H1 (cell line): ENCODE measurements around the gene SYNRG. TPM values are rescaled to one million over a fixed set of nuclear protein-coding genes. Genes with fewer than 3 reads are reported as not detected.
A peak's percentile ranks its signal among the peaks of the same experiment; 100 is the strongest.

Source experiments
- CTCF ChIA-PET: fragments of 300-600 bp; sonication (Branson Sonifier 250); formaldehyde crosslinking; loops from one replicate; lab custom pipeline; 2021; ENCODE audit not compliant: partially characterized antibody; lab: Charles Lee
- POLR2A ChIA-PET: fragments of 300-600 bp; sonication (Branson Sonifier 250); formaldehyde crosslinking; loops from one replicate; lab custom pipeline; 2021; ENCODE audit warnings: inconsistent platforms; ENCODE audit not compliant: partially characterized antibody; lab: Charles Lee
- DNase-seq, 2 experiments: peaks; one replicate each; pipeline versions ENCODE4 v3.0.0 to v3.0.0-alpha.2; 2010 to 2022; ENCODE audit warnings: low spot score in 2 of 2, low read depth in 1 of 2, mixed read lengths in 1 of 2
- FAIRE-seq: peaks from 2 replicates; lab custom pipeline; 2011; peaks lifted over from hg19 to GRCh38; lab: Jason Lieb, UNC
- H2AFZ ChIP-seq: 2 replicates; pipeline ENCODE4 v1.8.1; 2012; ENCODE audit warnings: low read length, inconsistent platforms
- H2AK5ac ChIP-seq: 2 replicates; pipeline ENCODE4 v1.6.1; 2013; ENCODE audit warnings: low read depth, low read length
- H2BK120ac ChIP-seq: replicated peaks from 2 replicates; pipeline ENCODE3; 2013; ENCODE audit warnings: low read depth, low read length, inconsistent platforms
- H2BK12ac ChIP-seq: 2 replicates; pipeline ENCODE4 v1.6.1; 2013; ENCODE audit warnings: low read depth, low read length
- H2BK15ac ChIP-seq: 2 replicates; pipeline ENCODE4 v1.6.1; 2013; ENCODE audit warnings: low read length
- H2BK20ac ChIP-seq: 2 replicates; pipeline ENCODE4 v1.6.1; 2013; ENCODE audit warnings: low read length
- H2BK5ac ChIP-seq: 2 replicates; pipeline ENCODE4 v1.6.1; 2013; ENCODE audit warnings: low read depth, low read length
- H3K14ac ChIP-seq: 2 replicates; pipeline ENCODE4 v1.6.1; 2013; ENCODE audit warnings: inconsistent platforms; ENCODE audit not compliant: insufficient read length
- H3K18ac ChIP-seq: 2 replicates; pipeline ENCODE4 v1.6.1; 2013; ENCODE audit warnings: low read length; ENCODE audit errors: extremely low read depth
- H3K23ac ChIP-seq: 2 replicates; pipeline ENCODE4 v1.6.1; 2013; ENCODE audit warnings: inconsistent platforms; ENCODE audit not compliant: insufficient read length
- H3K23me2 ChIP-seq: 2 replicates; pipeline ENCODE4 v1.6.1; 2013; ENCODE audit warnings: low read depth, low read length
- H3K27ac ChIP-seq: 2 replicates; pipeline ENCODE4 v1.6.1; 2011; ENCODE audit warnings: low read depth, low read length, inconsistent platforms
- H3K27me3 ChIP-seq, 4 experiments: replicated peaks in 1 of 4; 1 replicate in 1 of 4; 2 replicates in 3 of 4; pipeline versions ENCODE4 v1.6.1 to v1.8.1; 2011 to 2013; ENCODE audit warnings: low read length in 3 of 4, mild to moderate bottlenecking in 3 of 4, inconsistent platforms in 2 of 4, mixed read lengths in 2 of 4, moderate library complexity in 1 of 4; ENCODE audit not compliant: control insufficient read depth in 3 of 4, insufficient read depth in 3 of 4; ENCODE audit errors: extremely low read depth in 1 of 4
- H3K36me3 ChIP-seq, 4 experiments: 2 replicates each; pipeline versions ENCODE4 v1.6.1 to v1.8.1; 2011 to 2013; ENCODE audit warnings: mild to moderate bottlenecking in 4 of 4, low read length in 3 of 4, moderate library complexity in 2 of 4, control low read depth in 1 of 4, inconsistent platforms in 1 of 4; ENCODE audit not compliant: insufficient read depth in 4 of 4, control insufficient read depth in 2 of 4
- H3K4ac ChIP-seq: replicated peaks from 2 replicates; pipeline ENCODE3; 2013; ENCODE audit warnings: low read length, low read depth, mixed read lengths, inconsistent platforms; ENCODE audit not compliant: insufficient read length
- H3K4me1 ChIP-seq, 4 experiments: replicated peaks in 1 of 4; 1 replicate in 1 of 4; 2 replicates in 3 of 4; pipeline versions ENCODE4 v1.6.1 to v1.8.1; 2011 to 2013; ENCODE audit warnings: low read length in 3 of 4, inconsistent platforms in 2 of 4, mixed read lengths in 1 of 4; ENCODE audit not compliant: insufficient read depth in 4 of 4, control insufficient read depth in 3 of 4
- H3K4me2 ChIP-seq, 2 experiments: 2 replicates each; pipeline versions ENCODE4 v1.6.1 to v1.8.1; 2011 to 2013; ENCODE audit warnings: low read depth in 2 of 2, low read length in 2 of 2, control low read depth in 1 of 2, inconsistent platforms in 1 of 2, mild to moderate bottlenecking in 1 of 2; ENCODE audit not compliant: insufficient read depth in 1 of 2
- H3K4me3 ChIP-seq, 4 experiments: fragments of 200-600, 300-600 bp in 1 of 4; sonication (generic), shearing (Covaris generic), sonication (Bioruptor Twin) in 1 of 4; 2 replicates each; pipeline versions ENCODE4 v1.5.1 to v1.8.1; 2011 to 2016; ENCODE audit warnings: low read length in 4 of 4, low read depth in 3 of 4, control low read depth in 2 of 4, inconsistent platforms in 2 of 4, mild to moderate bottlenecking in 2 of 4, mixed read lengths in 1 of 4, moderate library complexity in 1 of 4; ENCODE audit not compliant: insufficient read depth in 2 of 4; ENCODE audit errors: extremely low read depth in 1 of 4
- H3K56ac ChIP-seq: replicated peaks from 2 replicates; pipeline ENCODE3; 2013; ENCODE audit warnings: low read depth, mild to moderate bottlenecking, mixed read lengths, low read length, inconsistent platforms; ENCODE audit not compliant: insufficient read length
- H3K79me1 ChIP-seq: 2 replicates; pipeline ENCODE4 v1.6.1; 2013; ENCODE audit warnings: low read depth, low read length, control low read depth
- H3K79me2 ChIP-seq, 2 experiments: 2 replicates each; pipeline versions ENCODE4 v1.6.1 to v1.8.1; 2012 to 2013; ENCODE audit warnings: low read length in 2 of 2, mild to moderate bottlenecking in 2 of 2, inconsistent platforms in 1 of 2; ENCODE audit not compliant: insufficient read depth in 2 of 2, control insufficient read depth in 1 of 2
- H3K9ac ChIP-seq, 4 experiments: replicated peaks in 1 of 4; 1 replicate in 1 of 4; 2 replicates in 3 of 4; pipeline versions ENCODE4 v1.6.1 to v1.8.1; 2011 to 2013; ENCODE audit warnings: low read depth in 3 of 4, low read length in 3 of 4, control low read depth in 2 of 4, mild to moderate bottlenecking in 2 of 4, moderate library complexity in 2 of 4, inconsistent platforms in 1 of 4; ENCODE audit errors: extremely low read depth in 1 of 4
- H3K9me3 ChIP-seq, 2 experiments: 2 replicates each; pipeline versions ENCODE4 v1.6.1 to v1.8.1; 2012 to 2013; ENCODE audit warnings: mild to moderate bottlenecking in 2 of 2, moderate library complexity in 2 of 2, control low read depth in 1 of 2, inconsistent platforms in 1 of 2, low read depth in 1 of 2, low read length in 1 of 2, mixed read lengths in 1 of 2; ENCODE audit not compliant: insufficient read depth in 2 of 2
- H4K20me1 ChIP-seq, 2 experiments: replicated peaks in 1 of 2; 2 replicates each; pipeline versions ENCODE3 to v1.8.1; 2011 to 2013; ENCODE audit warnings: inconsistent platforms in 2 of 2, low read length in 2 of 2, mild to moderate bottlenecking in 1 of 2; ENCODE audit not compliant: insufficient read depth in 2 of 2, control insufficient read depth in 1 of 2
- H4K5ac ChIP-seq: 2 replicates; pipeline ENCODE4 v1.6.1; 2013; ENCODE audit warnings: low read length, low read depth, mixed read lengths, inconsistent platforms; ENCODE audit not compliant: insufficient read length
- H4K8ac ChIP-seq: 2 replicates; pipeline ENCODE4 v1.8.0; 2013; ENCODE audit warnings: mild to moderate bottlenecking, moderate library complexity, low read length, inconsistent platforms; ENCODE audit not compliant: insufficient read depth; ENCODE audit errors: extremely low read depth
- H4K91ac ChIP-seq: replicated peaks from 2 replicates; pipeline ENCODE3; 2013; ENCODE audit warnings: low read length, mixed read lengths, inconsistent platforms; ENCODE audit not compliant: insufficient read length
- BACH1 ChIP-seq: IDR thresholded peaks from 2 replicates; pipeline ENCODE4 v1.6.1; 2012; ENCODE audit warnings: low read length, improper control_type of control experiment
- HDAC6 ChIP-seq: IDR thresholded peaks from one replicate; pipeline ENCODE4 v1.7.1; 2012; ENCODE audit warnings: low read depth, mild to moderate bottlenecking, inconsistent platforms, low read length, moderate library complexity
- KDM1A ChIP-seq: fragments of 200-600, 300-600 bp; sonication (generic); IDR thresholded peaks from 2 replicates; pipeline ENCODE4 v1.7.1; 2016; ENCODE audit warnings: mild to moderate bottlenecking, low read length, borderline replicate concordance
- MAFK ChIP-seq: IDR thresholded peaks from 2 replicates; pipeline ENCODE4 v1.6.1; 2012; ENCODE audit warnings: low read depth, mild to moderate bottlenecking, improper control_type of control experiment, low read length
- RFX5 ChIP-seq: IDR thresholded peaks from 2 replicates; pipeline ENCODE4 v1.6.1; 2011; ENCODE audit warnings: low read depth, low read length, improper control_type of control experiment, borderline replicate concordance
- SIN3A ChIP-seq, 2 experiments: IDR thresholded peaks in 1 of 2; conservative IDR thresholded peaks in 1 of 2; 2 replicates each; pipeline ENCODE4 v1.6.1; 2011 to 2012; ENCODE audit warnings: low read length in 2 of 2, improper control_type of control experiment in 1 of 2, low read depth in 1 of 2, mild to moderate bottlenecking in 1 of 2
- TCF12 ChIP-seq: IDR thresholded peaks from 2 replicates; pipeline ENCODE4 v1.6.1; 2011; ENCODE audit warnings: low read depth, mild to moderate bottlenecking, low read length
- WGBS, 2 experiments: shearing (Covaris generic) in 1 of 2; methylation state at CpG; one replicate each; pipeline versions ENCODE4 v1.1.6 to v1.1.7; 2013 to 2015; ENCODE audit warnings: low lambda C conversion rate in 2 of 2, mixed read lengths in 2 of 2, inconsistent platforms in 1 of 2, low coverage in 1 of 2, missing lambda C conversion rate in 1 of 2; ENCODE audit not compliant: insufficient replicate concordance in 2 of 2, insufficient coverage in 1 of 2, insufficient read length in 1 of 2; ENCODE audit errors: extremely low coverage in 1 of 2, missing lambda C conversion rate in 1 of 2; 5-methylcytosine and 5-hydroxymethylcytosine counted together
- polyA plus RNA-seq, 7 experiments: library from polyadenylated mRNA; depleted of rRNA in 3 of 7; stranded (reverse) in 5 of 7; unstranded in 2 of 7; fragments of >200 nt in 5 of 7; fragments of 200-250 nt in 2 of 7; gene quantifications; 1 replicate in 5 of 7; 2 replicates in 1 of 7; 4 replicates in 1 of 7; pipeline versions ENCODE4 v1.2.1 to v1.2.3, GENCODE V29; 2011 to 2013; ENCODE audit warnings: missing spikeins in 2 of 7, mixed read lengths in 2 of 7
- total RNA-seq: library from RNA; stranded (reverse); fragmentation: NEBNext Ultra II Directional; extraction: Animal tissue kit (Norgen Biotek cat#: 25700); gene quantifications from 2 replicates; pipeline ENCODE4 v1.2.1, GENCODE V29; 2021
- TF ChIP-seq, protein P1 (sequence below): IDR thresholded peaks from 2 replicates; pipeline ENCODE4 v1.6.1; 2012; ENCODE audit warnings: low read length, inconsistent platforms

Gene SYNRG
- total and polyA plus RNA-seq, 2 of the 8 experiments (the other 6 are each of a cell fraction or from before 2014, with no cell fraction given) = 7.7 to 31.7 TPM

DNA sequence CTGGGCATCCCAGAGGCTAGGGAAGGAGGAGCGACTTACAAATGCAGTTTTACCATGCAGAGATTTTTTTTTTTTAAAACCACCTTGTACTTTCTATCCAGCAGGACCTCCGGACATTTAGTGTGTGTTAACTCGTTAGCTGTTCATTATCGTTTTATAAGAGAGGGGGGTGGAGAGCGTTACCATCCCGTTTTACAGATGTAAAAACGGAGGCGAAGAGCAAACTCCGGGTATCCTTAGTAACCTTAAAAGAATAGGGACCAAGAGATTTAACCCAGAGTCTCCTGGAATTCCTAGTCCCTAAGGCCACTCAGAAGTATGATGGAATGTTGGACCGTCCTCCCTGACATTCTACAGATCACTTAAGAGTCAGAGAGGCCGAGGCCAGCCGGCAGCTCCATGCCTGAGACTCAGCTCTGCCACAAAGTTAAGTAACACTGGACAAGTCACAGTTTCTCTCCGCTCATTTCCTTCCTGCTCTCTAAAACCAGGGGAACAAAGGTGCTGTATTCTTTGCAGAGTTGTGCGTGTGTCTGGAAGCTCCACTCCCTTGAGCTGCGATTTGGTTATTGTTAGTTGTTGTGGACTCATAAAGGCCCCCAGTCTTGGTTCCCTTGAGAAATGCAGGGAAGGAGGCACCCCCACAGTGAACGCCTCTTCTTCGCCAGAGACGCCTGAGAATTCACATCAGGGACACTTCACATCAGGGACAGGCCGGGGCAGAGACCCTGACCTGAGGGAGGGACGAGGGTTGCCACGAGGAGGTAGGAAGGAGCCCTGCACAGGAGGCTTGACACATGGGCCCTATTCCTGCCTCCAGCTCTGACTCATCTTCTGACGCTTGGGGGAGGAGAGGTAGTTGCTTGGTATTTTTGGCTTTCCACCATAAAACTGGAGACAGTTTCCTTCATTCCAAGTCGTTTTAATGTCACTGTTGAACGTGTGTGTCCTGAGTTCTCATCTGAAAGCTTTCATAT, 118.3 kb downstream of the SYNRG start:
- Histone ChIP-seq H2BK20ac (no peak overlapping the region), H3K36me3 (no peaks in the 10 kb centered on the region), H3K9me3 (no peaks in the 10 kb centered on the region), H3K79me2 (peaks cover 0 to 47% of the 10 kb centered on the region in 2 experiments; a peak in 2 of 4 replicates), H3K23me2 (peaks cover 11% of the 10 kb centered on the region), H2BK15ac (peak overlapping the region; percentile 19; the same call in 1 of the 2 replicates), H3K56ac (no peak overlapping the region), H3K4me2 (peak overlapping the region; percentile 81 to 91), H3K4me1 (peaks cover 13 to 21% (median 15%) of the 10 kb centered on the region in 4 experiments), H2BK5ac (peak overlapping the region; percentile 56; the same call in 1 of the 2 replicates), H3K27me3 (peaks cover 0 to 3% (median 0%) of the 10 kb centered on the region in 4 experiments; a peak in 4 of 7 replicates), H3K18ac (peak overlapping the region; percentile 75; the same call in 1 of the 2 replicates), H4K5ac (no peak overlapping the region), H3K23ac (no peak overlapping the region), H4K91ac (peak overlapping the region; percentile 8), H2BK12ac (0 out of 2 replicates have a peak overlapping the region, but pooled peaks have one; percentile 4), H4K20me1 (peaks cover 0 to 3% of the 10 kb centered on the region in 2 experiments), H3K79me1 (peaks cover 2% of the 10 kb centered on the region; the same call in 1 of the 2 replicates), H3K14ac (no peak overlapping the region), H2BK120ac (no peak overlapping the region), H4K8ac (no peak overlapping the region), H3K9ac (0 out of 7 replicates have a peak overlapping the region, but pooled peaks of 1 of the 4 experiments have one; percentile 36), H3K27ac (no peak overlapping the region), H3K4ac (no peak overlapping the region), H3K4me3 (peak overlapping the region; percentile 59 to 81 (median 72)), H2AFZ (no peak overlapping the region), H2AK5ac (no peak overlapping the region)
- no peak for FAIRE-seq
- peak in 1 of 2 experiments; percentile 54 for DNase-seq
- ChIA-PET CTCF (interaction anchor here (0.6 to 1.6 kb wide), 4 partner anchors 11 to 114 kb away, joined by 3 to 6 read pairs (median 4); partner anchors contain the start of gene C17orf78), POLR2A (interaction anchor here (1.0 to 1.1 kb wide), 4 partner anchors 13 to 24 kb away, joined by 3 to 4 read pairs (median 3); no protein-coding TSS in a partner anchor)
- WGBS, 2 experiments = 41% methylated on average over 24 of the region's 24 CpGs; no CpG with 5 or more reads in 1 of the 2 experiments
- TF ChIP-seq RFX5 (no peak), KDM1A (no peak; the same call in 1 of the 2 replicates), MAFK (no peak), TCF12 (no peak), BACH1 (no peak), HDAC6 (no peak), SIN3A (conservative IDR thresholded peaks at IDR 0.05 in 1 of 2, IDR thresholded peaks at IDR 0.05 in 1 of 2; ENCODE audit: low read depth in 1 of 2, low read length in 2 of 2) (no peak)
- TF ChIP-seq, protein P1, sequence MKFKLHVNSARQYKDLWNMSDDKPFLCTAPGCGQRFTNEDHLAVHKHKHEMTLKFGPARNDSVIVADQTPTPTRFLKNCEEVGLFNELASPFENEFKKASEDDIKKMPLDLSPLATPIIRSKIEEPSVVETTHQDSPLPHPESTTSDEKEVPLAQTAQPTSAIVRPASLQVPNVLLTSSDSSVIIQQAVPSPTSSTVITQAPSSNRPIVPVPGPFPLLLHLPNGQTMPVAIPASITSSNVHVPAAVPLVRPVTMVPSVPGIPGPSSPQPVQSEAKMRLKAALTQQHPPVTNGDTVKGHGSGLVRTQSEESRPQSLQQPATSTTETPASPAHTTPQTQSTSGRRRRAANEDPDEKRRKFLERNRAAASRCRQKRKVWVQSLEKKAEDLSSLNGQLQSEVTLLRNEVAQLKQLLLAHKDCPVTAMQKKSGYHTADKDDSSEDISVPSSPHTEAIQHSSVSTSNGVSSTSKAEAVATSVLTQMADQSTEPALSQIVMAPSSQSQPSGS = no peak
